HEK293 (cell line): Measurements from ENCODE around the gene SERF2.
A peak's percentile ranks its signal among the peaks of the same experiment; 100 is the strongest.

Experiments used
- GLI2 ChIP-seq: fragments of 450-650 bp; formaldehyde crosslinking; IDR thresholded peaks from 2 replicates; pipeline ENCODE4; 2017; ENCODE audit warnings: missing biosample characterization, missing genetic modification characterization, low read depth, borderline replicate concordance
- HIC1 ChIP-seq: fragments of 450-650 bp; formaldehyde crosslinking; IDR thresholded peaks from 2 replicates; pipeline ENCODE4 v1.5.1; 2016; ENCODE audit warnings: missing biosample characterization, missing genetic modification characterization
- KLF9 ChIP-seq: fragments of 450-650 bp; formaldehyde crosslinking; IDR thresholded peaks from 2 replicates; pipeline ENCODE4 v1.5.1; 2016; ENCODE audit warnings: missing biosample characterization, missing genetic modification characterization, low read depth
- OVOL3 ChIP-seq: fragments of 450-650 bp; formaldehyde crosslinking; IDR thresholded peaks from 2 replicates; pipeline ENCODE4 v1.5.1; 2016; ENCODE audit warnings: missing biosample characterization, missing genetic modification characterization
- SP7 ChIP-seq: fragments of 450-650 bp; formaldehyde crosslinking; IDR thresholded peaks from 2 replicates; pipeline ENCODE4 v1.5.1; 2016; ENCODE audit warnings: missing biosample characterization, missing genetic modification characterization
- TCF7L2 ChIP-seq: IDR thresholded peaks from 2 replicates; pipeline ENCODE4 v1.6.1; 2011; ENCODE audit warnings: low read depth, mild to moderate bottlenecking, inconsistent platforms, low read length, moderate library complexity, borderline replicate concordance
- YY2 ChIP-seq: fragments of 450-650 bp; formaldehyde crosslinking; IDR thresholded peaks from 2 replicates; pipeline ENCODE4 v1.5.1; 2016; ENCODE audit warnings: missing biosample characterization, missing genetic modification characterization
- ZBTB21 ChIP-seq: fragments of 450-650 bp; formaldehyde crosslinking; IDR thresholded peaks from 2 replicates; pipeline ENCODE4 v1.5.1; 2017; ENCODE audit warnings: missing biosample characterization, missing genetic modification characterization
- ZBTB48 ChIP-seq: fragments of 450-650 bp; formaldehyde crosslinking; IDR thresholded peaks from 2 replicates; pipeline ENCODE4 v1.5.1; 2016; ENCODE audit warnings: missing biosample characterization, missing genetic modification characterization
- ZBTB6 ChIP-seq: fragments of 450-650 bp; formaldehyde crosslinking; IDR thresholded peaks from 2 replicates; pipeline ENCODE4 v1.5.1; 2017; ENCODE audit warnings: missing biosample characterization, missing genetic modification characterization
- ZFHX2 ChIP-seq: fragments of 450-650 bp; formaldehyde crosslinking; conservative IDR thresholded peaks from 2 replicates; pipeline ENCODE4 v1.5.1; 2016; ENCODE audit warnings: missing biosample characterization, missing genetic modification characterization
- ZIC2 ChIP-seq: fragments of 450-650 bp; formaldehyde crosslinking; IDR thresholded peaks from 2 replicates; pipeline ENCODE4 v1.5.1; 2016; ENCODE audit warnings: missing biosample characterization, missing genetic modification characterization
- ZNF121 ChIP-seq: fragments of 450-650 bp; formaldehyde crosslinking; IDR thresholded peaks from 2 replicates; pipeline ENCODE4 v1.5.1; 2016; ENCODE audit warnings: missing biosample characterization, missing genetic modification characterization
- ZNF16 ChIP-seq: fragments of 450-650 bp; formaldehyde crosslinking; IDR thresholded peaks from 2 replicates; pipeline ENCODE4 v1.5.1; 2016; ENCODE audit warnings: low read depth, missing biosample characterization, missing genetic modification characterization
- ZNF184 ChIP-seq: fragments of 450-650 bp; IDR thresholded peaks from 2 replicates; pipeline ENCODE4 v1.5.1; 2018; ENCODE audit warnings: missing biosample characterization, mild to moderate bottlenecking, missing genetic modification characterization
- ZNF239 ChIP-seq: fragments of 450-650 bp; formaldehyde crosslinking; IDR thresholded peaks from 2 replicates; pipeline ENCODE4 v1.5.1; 2016; ENCODE audit warnings: missing biosample characterization, missing genetic modification characterization
- ZNF37A ChIP-seq: fragments of 450-650 bp; IDR thresholded peaks from 2 replicates; pipeline ENCODE4 v1.5.1; 2018; ENCODE audit warnings: missing biosample characterization, missing genetic modification characterization
- ZNF404 ChIP-seq: fragments of 450-650 bp; formaldehyde crosslinking; IDR thresholded peaks from 2 replicates; pipeline ENCODE4 v1.5.1; 2017; ENCODE audit warnings: missing biosample characterization, missing genetic modification characterization
- ZNF423 ChIP-seq: fragments of 450-650 bp; formaldehyde crosslinking; IDR thresholded peaks from 2 replicates; pipeline ENCODE4 v1.5.1; 2016; ENCODE audit warnings: missing biosample characterization, missing genetic modification characterization
- ZNF518A ChIP-seq: fragments of 450-650 bp; formaldehyde crosslinking; conservative IDR thresholded peaks from 2 replicates; pipeline ENCODE4 v1.5.1; 2016; ENCODE audit warnings: low read depth, missing biosample characterization, missing genetic modification characterization
- ZNF558 ChIP-seq: fragments of 450-650 bp; formaldehyde crosslinking; IDR thresholded peaks from 2 replicates; pipeline ENCODE4 v1.5.1; 2016; ENCODE audit warnings: missing biosample characterization, missing genetic modification characterization
- ZNF621 ChIP-seq: fragments of 450-650 bp; formaldehyde crosslinking; IDR thresholded peaks from 2 replicates; pipeline ENCODE4 v1.5.1; 2017; ENCODE audit warnings: missing biosample characterization, missing genetic modification characterization
- ZNF654 ChIP-seq: fragments of 450-650 bp; formaldehyde crosslinking; IDR thresholded peaks from 2 replicates; pipeline ENCODE4 v1.5.1; 2016; ENCODE audit warnings: low read depth, missing biosample characterization, missing genetic modification characterization
- ZNF701 ChIP-seq: fragments of 450-650 bp; formaldehyde crosslinking; IDR thresholded peaks from 2 replicates; pipeline ENCODE4 v1.5.1; 2016; ENCODE audit warnings: missing biosample characterization, missing genetic modification characterization
- ZNF843 ChIP-seq: fragments of 450-650 bp; formaldehyde crosslinking; IDR thresholded peaks from 2 replicates; pipeline ENCODE4 v1.5.1; 2016; ENCODE audit warnings: missing biosample characterization, missing genetic modification characterization
- ZSCAN30 ChIP-seq: fragments of 450-650 bp; IDR thresholded peaks from 2 replicates; pipeline ENCODE4 v1.5.1; 2018; ENCODE audit warnings: missing biosample characterization, mild to moderate bottlenecking, missing genetic modification characterization, moderate library complexity
- TF ChIP-seq, protein P1 (sequence below): fragments of 450-650 bp; formaldehyde crosslinking; IDR thresholded peaks from 2 replicates; pipeline ENCODE4 v1.5.1; 2016; ENCODE audit warnings: missing biosample characterization, missing genetic modification characterization, low read depth
- TF ChIP-seq, protein P2 (sequence below): fragments of 450-650 bp; formaldehyde crosslinking; IDR thresholded peaks from 2 replicates; pipeline ENCODE4 v1.5.1; 2016; ENCODE audit warnings: missing biosample characterization, missing genetic modification characterization
- TF ChIP-seq, protein P3 (sequence below): fragments of 450-650 bp; formaldehyde crosslinking; IDR thresholded peaks from 2 replicates; pipeline ENCODE4; 2016; ENCODE audit warnings: missing biosample characterization, missing genetic modification characterization

SERF2 gene

DNA sequence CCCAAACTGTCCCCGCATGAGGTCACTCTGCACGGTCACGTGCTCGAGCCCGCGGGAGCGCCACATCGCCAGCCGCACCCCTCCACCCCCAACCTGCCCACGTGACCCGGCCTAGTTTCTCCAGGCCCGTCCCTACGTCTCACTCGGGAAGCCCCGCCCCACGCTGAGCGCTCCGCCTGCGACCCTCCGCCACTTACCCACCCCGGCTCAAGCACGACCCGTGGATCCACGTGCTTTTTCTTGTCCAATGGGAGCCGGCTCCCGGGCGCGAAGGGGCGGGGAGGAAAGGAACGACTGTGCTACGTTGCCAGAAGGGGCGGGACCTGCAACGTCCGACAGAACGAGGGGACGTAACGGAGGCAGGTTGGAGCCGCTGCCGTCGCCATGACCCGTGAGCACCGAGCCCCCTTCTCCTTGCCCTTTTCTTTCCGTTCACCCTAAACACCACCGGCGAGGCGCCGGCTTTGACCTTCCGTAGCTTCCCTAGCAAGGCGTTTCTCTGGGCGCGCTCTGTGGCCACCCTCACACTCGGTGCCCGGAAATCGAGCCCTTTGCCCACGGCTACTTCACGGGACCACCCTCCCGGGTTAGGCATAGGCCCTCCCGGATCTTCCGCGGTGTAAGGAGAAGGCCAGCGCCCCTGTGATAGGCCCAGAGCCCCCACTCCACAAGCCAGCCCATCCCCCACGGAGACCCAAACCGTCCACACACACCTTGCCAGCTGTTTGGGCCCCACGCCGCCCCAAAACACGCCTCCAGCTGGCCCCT, at the start of gene SERF2 (continued):
- TF ChIP-seq KLF9 (tag by site-specific recombination) (peak; percentile 66), ZNF518A (tag by site-specific recombination) (no peak), ZBTB6 (tag by site-specific recombination) (0 out of 2 replicates have a peak, but pooled peaks have one; percentile 32), ZBTB21 (tag by site-specific recombination) (peak; percentile 42; the same call in 1 of the 2 replicates), ZNF843 (tag by site-specific recombination) (no peak), GLI2 (tag by site-specific recombination) (no peak), ZNF654 (tag by site-specific recombination) (no peak), ZNF701 (tag by site-specific recombination) (no peak), TCF7L2 (no peak), ZNF558 (tag by site-specific recombination) (no peak), ZSCAN30 (tag by site-specific recombination) (no peak), ZNF16 (tag by site-specific recombination) (no peak), ZIC2 (tag by site-specific recombination) (peak; percentile 22; the same call in 1 of the 2 replicates), YY2 (no peak), HIC1 (tag by site-specific recombination) (peak; percentile 80), SP7 (peak; percentile 19; the same call in 1 of the 2 replicates), ZNF184 (tag by site-specific recombination) (no peak), OVOL3 (0 out of 2 replicates have a peak, but pooled peaks have one; percentile 32), ZNF423 (tag by site-specific recombination) (no peak), ZNF121 (tag by site-specific recombination) (no peak), ZNF239 (tag by site-specific recombination) (no peak), ZFHX2 (peak; percentile 68), ZNF621 (tag by site-specific recombination) (no peak), ZNF404 (tag by site-specific recombination) (no peak), ZBTB48 (tag by site-specific recombination) (peak; percentile 53), ZNF37A (tag by site-specific recombination) (no peak)
- TF ChIP-seq, protein P1, sequence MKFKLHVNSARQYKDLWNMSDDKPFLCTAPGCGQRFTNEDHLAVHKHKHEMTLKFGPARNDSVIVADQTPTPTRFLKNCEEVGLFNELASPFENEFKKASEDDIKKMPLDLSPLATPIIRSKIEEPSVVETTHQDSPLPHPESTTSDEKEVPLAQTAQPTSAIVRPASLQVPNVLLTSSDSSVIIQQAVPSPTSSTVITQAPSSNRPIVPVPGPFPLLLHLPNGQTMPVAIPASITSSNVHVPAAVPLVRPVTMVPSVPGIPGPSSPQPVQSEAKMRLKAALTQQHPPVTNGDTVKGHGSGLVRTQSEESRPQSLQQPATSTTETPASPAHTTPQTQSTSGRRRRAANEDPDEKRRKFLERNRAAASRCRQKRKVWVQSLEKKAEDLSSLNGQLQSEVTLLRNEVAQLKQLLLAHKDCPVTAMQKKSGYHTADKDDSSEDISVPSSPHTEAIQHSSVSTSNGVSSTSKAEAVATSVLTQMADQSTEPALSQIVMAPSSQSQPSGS, result peak; percentile 58; the same call in 1 of the 2 replicates
- TF ChIP-seq, protein P2, sequence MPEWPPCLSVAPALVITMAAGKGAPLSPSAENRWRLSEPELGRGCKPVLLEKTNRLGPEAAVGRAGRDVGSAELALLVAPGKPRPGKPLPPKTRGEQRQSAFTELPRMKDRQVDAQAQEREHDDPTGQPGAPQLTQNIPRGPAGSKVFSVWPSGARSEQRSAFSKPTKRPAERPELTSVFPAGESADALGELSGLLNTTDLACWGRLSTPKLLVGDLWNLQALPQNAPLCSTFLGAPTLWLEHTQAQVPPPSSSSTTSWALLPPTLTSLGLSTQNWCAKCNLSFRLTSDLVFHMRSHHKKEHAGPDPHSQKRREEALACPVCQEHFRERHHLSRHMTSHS (tag by site-specific recombination), result no peak
- TF ChIP-seq, protein P3, sequence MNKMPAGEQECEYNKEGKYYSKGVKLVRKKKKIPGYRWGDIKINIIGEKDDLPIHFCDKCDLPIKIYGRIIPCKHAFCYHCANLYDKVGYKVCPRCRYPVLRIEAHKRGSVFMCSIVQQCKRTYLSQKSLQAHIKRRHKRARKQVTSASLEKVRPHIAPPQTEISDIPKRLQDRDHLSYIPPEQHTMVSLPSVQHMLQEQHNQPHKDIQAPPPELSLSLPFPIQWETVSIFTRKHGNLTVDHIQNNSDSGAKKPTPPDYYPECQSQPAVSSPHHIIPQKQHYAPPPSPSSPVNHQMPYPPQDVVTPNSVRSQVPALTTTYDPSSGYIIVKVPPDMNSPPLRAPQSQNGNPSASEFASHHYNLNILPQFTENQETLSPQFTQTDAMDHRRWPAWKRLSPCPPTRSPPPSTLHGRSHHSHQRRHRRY (tag by site-specific recombination), result no peak
